ENCODE data around the gene SWI5.

The SWI5 gene

DNA sequence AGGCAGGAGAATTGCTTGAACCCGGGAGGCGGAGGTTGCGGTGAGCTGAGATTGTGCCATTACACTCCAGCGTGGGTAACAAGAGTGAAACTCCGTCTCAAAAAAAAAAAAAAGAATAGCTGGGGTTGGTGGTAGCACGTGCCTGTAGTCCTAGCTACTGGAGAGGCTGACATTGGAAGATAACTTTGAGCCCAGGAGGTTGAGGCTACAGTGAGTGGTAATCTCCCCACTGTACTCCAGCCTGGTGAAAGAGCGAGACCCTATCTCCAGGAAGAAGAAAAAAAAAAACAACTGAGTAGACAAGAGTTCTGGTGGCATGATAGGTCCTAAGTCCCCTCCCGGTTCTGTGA, 26.5 kb upstream of the SWI5 start:
- TF ChIP-seq SIN3A (IDR thresholded peaks at IDR 0.05; ENCODE audit: borderline replicate concordance, insufficient read depth, low read length) (no peak), POLR2AphosphoS5 (IDR thresholded peaks at IDR 0.05; ENCODE audit: low read depth, low read length) (no peak), FOXP2 (optimal IDR thresholded peaks at IDR 0.05; ENCODE audit: borderline replicate concordance, extremely low read depth, extremely low read length, insufficient read depth) (no peak), TAF1 (IDR thresholded peaks at IDR 0.05; ENCODE audit: borderline replicate concordance, insufficient read depth, low read length) (no peak)
- TF ChIP-seq, protein P1, sequence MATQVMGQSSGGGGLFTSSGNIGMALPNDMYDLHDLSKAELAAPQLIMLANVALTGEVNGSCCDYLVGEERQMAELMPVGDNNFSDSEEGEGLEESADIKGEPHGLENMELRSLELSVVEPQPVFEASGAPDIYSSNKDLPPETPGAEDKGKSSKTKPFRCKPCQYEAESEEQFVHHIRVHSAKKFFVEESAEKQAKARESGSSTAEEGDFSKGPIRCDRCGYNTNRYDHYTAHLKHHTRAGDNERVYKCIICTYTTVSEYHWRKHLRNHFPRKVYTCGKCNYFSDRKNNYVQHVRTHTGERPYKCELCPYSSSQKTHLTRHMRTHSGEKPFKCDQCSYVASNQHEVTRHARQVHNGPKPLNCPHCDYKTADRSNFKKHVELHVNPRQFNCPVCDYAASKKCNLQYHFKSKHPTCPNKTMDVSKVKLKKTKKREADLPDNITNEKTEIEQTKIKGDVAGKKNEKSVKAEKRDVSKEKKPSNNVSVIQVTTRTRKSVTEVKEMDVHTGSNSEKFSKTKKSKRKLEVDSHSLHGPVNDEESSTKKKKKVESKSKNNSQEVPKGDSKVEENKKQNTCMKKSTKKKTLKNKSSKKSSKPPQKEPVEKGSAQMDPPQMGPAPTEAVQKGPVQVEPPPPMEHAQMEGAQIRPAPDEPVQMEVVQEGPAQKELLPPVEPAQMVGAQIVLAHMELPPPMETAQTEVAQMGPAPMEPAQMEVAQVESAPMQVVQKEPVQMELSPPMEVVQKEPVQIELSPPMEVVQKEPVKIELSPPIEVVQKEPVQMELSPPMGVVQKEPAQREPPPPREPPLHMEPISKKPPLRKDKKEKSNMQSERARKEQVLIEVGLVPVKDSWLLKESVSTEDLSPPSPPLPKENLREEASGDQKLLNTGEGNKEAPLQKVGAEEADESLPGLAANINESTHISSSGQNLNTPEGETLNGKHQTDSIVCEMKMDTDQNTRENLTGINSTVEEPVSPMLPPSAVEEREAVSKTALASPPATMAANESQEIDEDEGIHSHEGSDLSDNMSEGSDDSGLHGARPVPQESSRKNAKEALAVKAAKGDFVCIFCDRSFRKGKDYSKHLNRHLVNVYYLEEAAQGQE (IDR thresholded peaks at IDR 0.05; ENCODE audit: insufficient read depth in 1 of 2, low read depth in 2 of 2, low read length in 2 of 2), result no peak

DNA sequence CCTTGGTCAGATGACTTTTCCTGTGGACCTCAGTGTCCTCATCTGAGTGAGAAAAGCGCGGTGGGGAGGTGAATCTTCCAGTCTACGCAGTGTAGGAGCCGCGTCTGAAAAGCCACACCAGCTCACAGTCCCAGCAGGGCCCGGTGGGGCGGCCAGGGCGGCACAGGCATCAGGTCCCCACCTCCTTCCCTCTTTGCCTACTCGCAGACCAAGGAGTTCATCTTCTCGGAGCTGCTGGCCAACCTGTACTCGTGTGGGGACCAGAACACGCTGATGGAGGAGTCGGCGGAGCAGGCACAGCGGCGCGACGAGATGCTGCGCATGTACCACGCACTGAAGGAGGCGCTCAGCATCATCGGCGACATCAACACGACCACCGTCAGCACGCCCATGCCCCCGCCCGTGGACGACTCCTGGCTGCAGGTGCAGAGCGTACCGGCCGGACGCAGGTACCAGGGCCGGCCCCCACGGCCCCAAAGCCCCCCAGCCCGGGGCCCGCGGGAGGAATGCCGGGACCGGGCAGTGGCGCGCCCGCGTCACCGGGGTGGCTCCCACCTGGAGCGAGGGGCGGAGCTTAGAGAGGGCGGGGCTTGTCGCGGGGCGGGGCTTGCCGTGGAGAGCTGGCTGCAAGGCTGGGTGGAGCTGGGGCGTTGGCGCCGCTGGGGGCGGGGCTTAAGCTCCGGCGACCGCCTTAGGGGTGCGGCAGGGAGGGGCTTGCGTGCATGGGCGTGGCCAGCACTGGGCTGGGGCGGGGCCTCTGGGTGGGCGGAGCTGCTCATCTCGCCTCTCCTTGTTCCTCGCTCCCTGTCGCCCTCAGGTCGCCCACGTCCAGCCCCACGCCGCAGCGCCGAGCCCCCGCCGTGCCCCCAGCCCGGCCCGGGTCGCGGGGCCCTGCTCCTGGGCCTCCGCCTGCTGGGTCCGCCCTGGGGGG, 25.9 kb upstream of the SWI5 start:
- no peak for TF ChIP-seq TAF1 (IDR thresholded peaks at IDR 0.05; ENCODE audit: borderline replicate concordance, insufficient read depth, low read length)
- no peak for TF ChIP-seq FOXP2 (optimal IDR thresholded peaks at IDR 0.05; ENCODE audit: borderline replicate concordance, extremely low read depth, extremely low read length, insufficient read depth)
- TF ChIP-seq, protein P1 (IDR thresholded peaks at IDR 0.05; ENCODE audit: insufficient read depth in 1 of 2, low read depth in 2 of 2, low read length in 2 of 2), result no peak
- no peak for TF ChIP-seq POLR2AphosphoS5 (IDR thresholded peaks at IDR 0.05; ENCODE audit: low read depth, low read length)
- TF ChIP-seq SIN3A (IDR thresholded peaks at IDR 0.05; ENCODE audit: borderline replicate concordance, insufficient read depth, low read length), result no peak

DNA sequence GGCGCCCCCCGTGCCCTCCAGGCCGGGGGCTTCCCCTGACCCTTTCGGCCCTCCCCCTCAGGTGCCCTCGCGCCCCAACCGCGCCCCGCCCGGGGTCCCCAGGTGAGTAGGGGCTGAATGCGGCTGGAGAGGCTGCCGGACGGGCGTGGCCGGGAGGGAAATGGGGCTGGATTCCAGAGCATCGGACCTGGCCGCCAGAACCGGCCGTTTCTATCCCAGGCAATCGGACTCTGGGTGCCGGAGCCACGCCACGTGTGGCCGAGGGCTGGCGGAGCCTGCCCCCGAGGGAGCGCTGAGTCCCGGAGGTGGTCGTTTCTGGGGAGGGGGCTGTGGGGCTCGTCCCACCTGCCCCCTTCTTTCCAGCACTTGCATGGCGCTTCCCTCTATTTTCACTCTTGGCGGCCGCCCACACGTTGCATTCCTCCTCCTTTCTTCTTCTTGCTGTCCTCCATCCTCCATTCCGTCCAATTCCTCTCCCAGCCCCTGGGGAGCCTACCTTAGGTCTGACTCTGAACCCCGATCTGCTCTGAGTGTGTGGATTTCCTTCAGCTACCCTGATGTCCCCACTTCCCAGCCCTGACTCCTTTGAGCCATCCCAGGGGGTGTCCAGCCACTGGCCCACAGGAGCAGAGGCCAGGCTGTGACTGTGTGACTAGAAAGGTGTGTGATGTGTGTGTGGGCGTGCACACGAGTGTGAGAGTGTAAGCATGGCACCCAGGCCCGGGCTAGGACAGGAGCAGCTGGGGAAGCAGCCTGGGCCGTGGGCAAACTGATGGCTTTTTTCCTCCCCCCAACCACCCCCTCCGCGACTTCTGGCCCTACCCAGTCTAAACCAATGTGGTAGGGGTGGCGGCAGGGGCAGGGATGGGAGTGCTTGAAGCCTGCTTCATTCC, 25.0 kb upstream of the SWI5 start:
- no peak for TF ChIP-seq POLR2AphosphoS5 (IDR thresholded peaks at IDR 0.05; ENCODE audit: low read depth, low read length)
- no peak for TF ChIP-seq SIN3A (IDR thresholded peaks at IDR 0.05; ENCODE audit: borderline replicate concordance, insufficient read depth, low read length)
- no peak for TF ChIP-seq TAF1 (IDR thresholded peaks at IDR 0.05; ENCODE audit: borderline replicate concordance, insufficient read depth, low read length)
- no peak for TF ChIP-seq FOXP2 (optimal IDR thresholded peaks at IDR 0.05; ENCODE audit: borderline replicate concordance, extremely low read depth, extremely low read length, insufficient read depth)
- TF ChIP-seq, protein P1 (IDR thresholded peaks at IDR 0.05; ENCODE audit: insufficient read depth in 1 of 2, low read depth in 2 of 2, low read length in 2 of 2), result no peak

DNA sequence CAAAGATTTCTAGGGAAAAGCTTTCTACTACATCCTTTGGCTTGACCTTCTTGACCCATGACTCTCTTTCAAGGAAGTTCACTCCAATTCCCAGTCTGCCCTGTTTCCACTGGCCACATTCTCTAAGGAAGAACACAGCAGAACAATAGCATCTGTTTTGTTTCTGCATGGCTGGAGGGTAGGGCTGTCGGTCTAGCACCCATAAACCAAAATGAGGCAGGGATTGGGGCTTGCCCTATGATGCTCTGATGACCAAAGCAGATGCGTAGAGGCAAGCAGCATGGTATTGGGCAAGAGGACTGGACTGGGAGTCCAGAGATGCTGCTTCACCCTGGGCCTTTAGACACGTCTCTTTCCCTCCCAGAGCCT, 24.4 kb upstream of the SWI5 start:
- no peak for TF ChIP-seq FOXP2 (optimal IDR thresholded peaks at IDR 0.05; ENCODE audit: borderline replicate concordance, extremely low read depth, extremely low read length, insufficient read depth)
- TF ChIP-seq, protein P1 (IDR thresholded peaks at IDR 0.05; ENCODE audit: insufficient read depth in 1 of 2, low read depth in 2 of 2, low read length in 2 of 2), result no peak

Data from PFSK-1 (cell line).